B cell (primary cell): ENCODE measurements around the gene MRPL54. TPM values are rescaled to one million over a fixed set of nuclear protein-coding genes. Genes with fewer than 3 reads are reported as not detected.

ENCODE experiments used
- ATAC-seq: fragments of 200-7000 bp; cut with Tn5 transposase; one replicate; pipeline ENCODE4 v1.10.0; 2021; ENCODE audit warnings: low read depth, mild to moderate bottlenecking, moderate number of reproducible peaks, moderate library complexity
- CTCF ChIA-PET: fragments of 350-600 bp; sonication (Branson Sonifier 250); formaldehyde crosslinking; loops from one replicate; lab custom pipeline; 2021; ENCODE audit warnings: antibody characterized with exemption, inconsistent platforms; lab: Charles Lee
- POLR2A ChIA-PET: fragments of 350-600 bp; sonication (Branson Sonifier 250); formaldehyde crosslinking; loops from one replicate; lab custom pipeline; 2021; ENCODE audit warnings: antibody characterized with exemption; lab: Charles Lee
- DNase-seq: peaks from one replicate; pipeline ENCODE4 v3.0.0; 2013
- H2AFZ ChIP-seq: 2 replicates; pipeline ENCODE4 v1.6.1; 2012; ENCODE audit warnings: mild to moderate bottlenecking, low read depth, low read length; ENCODE audit not compliant: insufficient read depth, poor library complexity, severe bottlenecking
- H3K27ac ChIP-seq, 2 donors: 1 replicate in 1 of 2; 2 replicates in 1 of 2; pipeline ENCODE4 v1.5.1; 2012 to 2013; ENCODE audit warnings: low read length in 2 of 2, mild to moderate bottlenecking in 2 of 2, moderate library complexity in 1 of 2
- H3K27me3 ChIP-seq, 4 experiments: fragments of 200-600 bp in 1 of 4; sonication (generic) in 1 of 4; replicated peaks in 1 of 4; 1 replicate in 2 of 4; 2 replicates in 2 of 4; pipeline versions ENCODE4 v1.6.1 to v1.7.0; 2013 to 2016; ENCODE audit warnings: low read length in 3 of 4, mild to moderate bottlenecking in 2 of 4, mixed read lengths in 1 of 4, moderate library complexity in 1 of 4; ENCODE audit not compliant: insufficient read depth in 4 of 4, control insufficient read depth in 3 of 4; ENCODE audit errors: control extremely low read depth in 1 of 4
- H3K36me3 ChIP-seq, 2 experiments: replicated peaks in 1 of 2; 1 replicate in 1 of 2; 2 replicates in 1 of 2; pipeline versions ENCODE4 v1.6.1 to v1.7.1; 2013; ENCODE audit warnings: low read length in 1 of 2; ENCODE audit not compliant: insufficient read depth in 2 of 2, control insufficient read depth in 1 of 2; ENCODE audit errors: control extremely low read depth in 1 of 2, extremely low read depth in 1 of 2
- H3K4me1 ChIP-seq, 2 donors: fragments of 200-600 bp in 1 of 2; sonication (generic) in 1 of 2; 1 replicate in 1 of 2; 2 replicates in 1 of 2; pipeline versions ENCODE4 v1.5.1 to v1.6.1; 2013 to 2017; ENCODE audit warnings: low read length in 2 of 2; ENCODE audit not compliant: control insufficient read depth in 2 of 2, insufficient read depth in 2 of 2
- H3K4me2 ChIP-seq: replicated peaks from 2 replicates; pipeline ENCODE3; 2012; ENCODE audit warnings: mild to moderate bottlenecking, low read depth, low read length; ENCODE audit not compliant: poor library complexity, severe bottlenecking
- H3K4me3 ChIP-seq, 5 experiments: fragments of 200-600 bp in 1 of 5; sonication (generic) in 1 of 5; 1 replicate in 3 of 5; 2 replicates in 2 of 5; pipeline versions ENCODE4 v1.5.1 to v1.7.0; 2011 to 2016; ENCODE audit warnings: low read length in 4 of 5, mild to moderate bottlenecking in 4 of 5, low read depth in 2 of 5, control low read depth in 1 of 5, moderate library complexity in 1 of 5; ENCODE audit not compliant: insufficient read depth in 1 of 5; ENCODE audit errors: control extremely low read depth in 1 of 5, extremely low read depth in 1 of 5
- H3K79me2 ChIP-seq: fragments of 200-600 bp; sonication (generic); one replicate; pipeline ENCODE4 v1.6.0; 2016; ENCODE audit warnings: low read length; ENCODE audit not compliant: control insufficient read depth, insufficient read depth
- H3K9ac ChIP-seq: fragments of 200-600 bp; sonication (generic); 2 replicates; pipeline ENCODE4 v1.6.1; 2017; ENCODE audit warnings: mild to moderate bottlenecking, low read length, moderate library complexity
- H3K9me3 ChIP-seq, 3 donors: one replicate each; pipeline versions ENCODE4 v1.6.1 to v1.7.1; 2013; ENCODE audit warnings: low read length in 2 of 3; ENCODE audit not compliant: control insufficient read depth in 2 of 3, insufficient read depth in 1 of 3; ENCODE audit errors: control extremely low read depth in 1 of 3
- H4K20me1 ChIP-seq: 2 replicates; pipeline ENCODE4 v1.6.0; 2012; ENCODE audit warnings: mild to moderate bottlenecking, low read length; ENCODE audit not compliant: insufficient read depth, control insufficient read depth, poor library complexity, severe bottlenecking
- H3K27ac Mint-ChIP-seq: one replicate; pipeline ENCODE4 v1.8.0; 2021; ENCODE audit warnings: mixed read lengths
- H3K27me3 Mint-ChIP-seq: one replicate; pipeline ENCODE4 v1.8.0; 2021; ENCODE audit warnings: mixed read lengths
- H3K4me1 Mint-ChIP-seq: one replicate; pipeline ENCODE4 v1.8.0; 2021; ENCODE audit warnings: mixed read lengths
- H3K4me3 Mint-ChIP-seq: one replicate; pipeline ENCODE4 v1.8.0; 2021; ENCODE audit warnings: mixed read lengths
- H3K9me3 Mint-ChIP-seq: one replicate; pipeline ENCODE4 v1.8.0; 2022; ENCODE audit warnings: mixed read lengths; ENCODE audit not compliant: insufficient read depth
- EZH2 ChIP-seq: IDR thresholded peaks from 2 replicates; pipeline ENCODE4 v1.6.1; 2012; ENCODE audit warnings: borderline replicate concordance, low read depth, mild to moderate bottlenecking, moderate library complexity, low read length; ENCODE audit not compliant: insufficient read depth, poor library complexity, severe bottlenecking
- WGBS: methylation state at CpG from one replicate; pipeline ENCODE4 v1.1.5; 2013; ENCODE audit warnings: missing lambda C conversion rate; ENCODE audit not compliant: insufficient coverage; 5-methylcytosine and 5-hydroxymethylcytosine counted together
- intact Hi-C: fragments of 100-400 bp; cut with micrococcal nuclease; formaldehyde crosslinking; loops from one replicate; pipeline ENCODE4 v1.10.0; 2022
- polyA plus RNA-seq: library from polyadenylated mRNA; depleted of rRNA; stranded (reverse); fragments of >200 nt; gene quantifications from 2 replicates; pipeline ENCODE4 v1.2.3, GENCODE V29; 2012
- total RNA-seq, 2 donors: library from RNA; stranded (reverse); fragments of 120-200 nt in 1 of 2; gene quantifications; 1 replicate in 1 of 2; 2 replicates in 1 of 2; pipeline versions ENCODE4 v1.2.3 to v1.2.4, GENCODE V29; 2013 to 2022
- TF ChIP-seq, protein P1 (sequence below): fragments of 200-600 bp; IDR thresholded peaks from one replicate; pipeline ENCODE4 v1.8.0; 2022; ENCODE audit warnings: antibody characterized with exemption, mild to moderate bottlenecking

MRPL54 gene
- total and polyA plus RNA-seq, 2 donors (not counting 1 experiment from before 2014, with no cell fraction given): 54.3 to 75.1 TPM

DNA sequence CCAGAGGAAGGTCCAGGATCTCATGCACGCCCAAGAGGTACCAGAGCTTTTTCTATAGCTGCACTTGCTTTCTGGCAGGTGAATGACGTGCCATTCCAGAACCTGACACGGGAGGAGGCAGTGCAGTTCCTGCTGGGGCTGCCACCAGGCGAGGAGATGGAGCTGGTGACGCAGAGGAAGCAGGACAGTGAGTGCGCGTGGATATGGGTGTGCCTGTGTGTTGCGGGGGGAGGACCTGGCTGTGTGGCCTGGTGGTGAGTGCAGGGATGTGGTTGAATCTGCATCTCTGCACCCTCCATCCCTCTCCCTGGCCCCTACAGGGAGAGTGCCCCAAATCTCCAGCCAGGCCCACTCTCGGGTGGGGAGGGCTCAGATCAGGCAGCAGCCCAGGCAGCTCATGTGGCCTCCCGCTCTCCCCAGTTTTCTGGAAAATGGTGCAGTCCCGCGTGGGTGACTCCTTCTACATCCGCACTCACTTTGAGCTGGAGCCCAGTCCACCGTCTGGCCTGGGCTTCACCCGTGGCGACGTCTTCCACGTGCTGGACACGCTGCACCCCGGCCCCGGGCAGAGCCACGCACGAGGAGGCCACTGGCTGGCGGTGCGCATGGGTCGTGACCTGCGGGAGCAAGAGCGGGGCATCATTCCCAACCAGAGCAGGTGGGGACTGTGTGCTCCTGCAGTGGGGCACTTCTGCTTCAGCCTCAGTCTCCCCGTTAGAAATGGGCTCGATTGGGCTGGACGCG lies 23.8 kb upstream of the MRPL54 start:
- Histone ChIP-seq H3K4me1 (no peaks in the 10 kb centered on the region), H2AFZ (no peak overlapping the region), H3K27ac (no peak overlapping the region), H4K20me1 (no peaks in the 10 kb centered on the region), H3K4me2 (no peak overlapping the region), H3K79me2 (no peaks in the 10 kb centered on the region), H3K36me3 (no peaks in the 10 kb centered on the region), H3K4me3 (no peak overlapping the region), H3K27me3 (peaks cover 0 to 6% (median 0%) of the 10 kb centered on the region in 4 experiments), H3K9ac (no peak overlapping the region), H3K9me3 (no peaks in the 10 kb centered on the region)
- intact Hi-C loops: no loop called here
- H3K4me3 Mint-ChIP-seq: no peak overlapping the region
- ATAC-seq (no peak), DNase-seq (no peak)
- no peaks in the 10 kb centered on the region for H3K4me1 Mint-ChIP-seq
- ChIA-PET CTCF (interaction anchor here (0.6 kb wide), 1 partner anchor 464 kb away, joined by 3 read pairs; no protein-coding TSS in a partner anchor), POLR2A (interaction anchor here (0.6 kb wide), 1 partner anchor 157 kb away, joined by 4 read pairs; no protein-coding TSS in a partner anchor)
- TF ChIP-seq EZH2: no peak
- TF ChIP-seq, protein P1, sequence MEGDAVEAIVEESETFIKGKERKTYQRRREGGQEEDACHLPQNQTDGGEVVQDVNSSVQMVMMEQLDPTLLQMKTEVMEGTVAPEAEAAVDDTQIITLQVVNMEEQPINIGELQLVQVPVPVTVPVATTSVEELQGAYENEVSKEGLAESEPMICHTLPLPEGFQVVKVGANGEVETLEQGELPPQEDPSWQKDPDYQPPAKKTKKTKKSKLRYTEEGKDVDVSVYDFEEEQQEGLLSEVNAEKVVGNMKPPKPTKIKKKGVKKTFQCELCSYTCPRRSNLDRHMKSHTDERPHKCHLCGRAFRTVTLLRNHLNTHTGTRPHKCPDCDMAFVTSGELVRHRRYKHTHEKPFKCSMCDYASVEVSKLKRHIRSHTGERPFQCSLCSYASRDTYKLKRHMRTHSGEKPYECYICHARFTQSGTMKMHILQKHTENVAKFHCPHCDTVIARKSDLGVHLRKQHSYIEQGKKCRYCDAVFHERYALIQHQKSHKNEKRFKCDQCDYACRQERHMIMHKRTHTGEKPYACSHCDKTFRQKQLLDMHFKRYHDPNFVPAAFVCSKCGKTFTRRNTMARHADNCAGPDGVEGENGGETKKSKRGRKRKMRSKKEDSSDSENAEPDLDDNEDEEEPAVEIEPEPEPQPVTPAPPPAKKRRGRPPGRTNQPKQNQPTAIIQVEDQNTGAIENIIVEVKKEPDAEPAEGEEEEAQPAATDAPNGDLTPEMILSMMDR: no peak
- H3K27me3 Mint-ChIP-seq: peaks cover 6% of the 10 kb centered on the region
- no peak overlapping the region for H3K27ac Mint-ChIP-seq
- no peaks in the 10 kb centered on the region for H3K9me3 Mint-ChIP-seq
- WGBS: 95% methylated on average over 29 of the region's 32 CpGs

DNA sequence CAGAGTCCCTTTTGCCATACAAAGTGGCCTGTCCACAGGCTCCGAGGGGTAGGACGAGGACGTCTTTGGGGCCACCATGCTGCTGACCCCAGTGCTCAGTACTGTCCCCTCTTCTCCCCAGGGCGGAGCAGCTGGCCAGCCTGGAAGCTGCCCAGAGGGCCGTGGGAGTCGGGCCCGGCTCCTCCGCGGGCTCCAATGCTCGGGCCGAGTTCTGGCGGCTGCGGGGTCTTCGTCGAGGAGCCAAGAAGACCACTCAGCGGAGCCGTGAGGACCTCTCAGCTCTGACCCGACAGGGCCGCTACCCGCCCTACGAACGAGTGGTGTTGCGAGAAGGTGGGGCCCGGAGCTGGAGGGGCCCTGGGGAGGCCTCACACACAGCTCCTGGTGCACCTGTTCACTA lies 22.1 kb upstream of the MRPL54 start:
- Histone ChIP-seq H3K4me3 (no peak overlapping the region), H4K20me1 (no peaks in the 10 kb centered on the region), H3K4me2 (no peak overlapping the region), H3K4me1 (no peaks in the 10 kb centered on the region), H3K79me2 (no peaks in the 10 kb centered on the region), H3K9ac (no peak overlapping the region), H3K27ac (no peak overlapping the region), H3K9me3 (no peaks in the 10 kb centered on the region), H3K27me3 (peaks cover 0 to 6% (median 0%) of the 10 kb centered on the region in 4 experiments), H2AFZ (no peak overlapping the region), H3K36me3 (no peaks in the 10 kb centered on the region)
- intact Hi-C loops: no loop called here
- WGBS: 98% methylated on average over 24 of the region's 24 CpGs
- ATAC-seq: no peak
- ChIA-PET CTCF (no interaction called here), POLR2A (no interaction called here)
- no peak for TF ChIP-seq EZH2
- TF ChIP-seq, protein P1: no peak
- no peak overlapping the region for H3K4me3 Mint-ChIP-seq
- peaks cover 5% of the 10 kb centered on the region for H3K27me3 Mint-ChIP-seq
- no peaks in the 10 kb centered on the region for H3K9me3 Mint-ChIP-seq
- H3K4me1 Mint-ChIP-seq: no peaks in the 10 kb centered on the region
- no peak for DNase-seq
- H3K27ac Mint-ChIP-seq: no peak overlapping the region
